RKO (cell line): Measurements from ENCODE around the gene PPT2.

ENCODE experiments used
- DNase-seq: peaks from one replicate; pipeline ENCODE4 v3.0.0-alpha.2; 2016; ENCODE audit warnings: low spot score

PPT2 gene, protein sequence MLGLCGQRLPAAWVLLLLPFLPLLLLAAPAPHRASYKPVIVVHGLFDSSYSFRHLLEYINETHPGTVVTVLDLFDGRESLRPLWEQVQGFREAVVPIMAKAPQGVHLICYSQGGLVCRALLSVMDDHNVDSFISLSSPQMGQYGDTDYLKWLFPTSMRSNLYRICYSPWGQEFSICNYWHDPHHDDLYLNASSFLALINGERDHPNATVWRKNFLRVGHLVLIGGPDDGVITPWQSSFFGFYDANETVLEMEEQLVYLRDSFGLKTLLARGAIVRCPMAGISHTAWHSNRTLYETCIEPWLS

GRCh38 chr6:32153564-32154513, at the start of gene PPT2:
TSS of gene PPT2 (plus strand) at chr6:32154141. CDS start at chr6:32154595, 454 bp downstream.
- peak; percentile 93 for DNase-seq

DNA sequence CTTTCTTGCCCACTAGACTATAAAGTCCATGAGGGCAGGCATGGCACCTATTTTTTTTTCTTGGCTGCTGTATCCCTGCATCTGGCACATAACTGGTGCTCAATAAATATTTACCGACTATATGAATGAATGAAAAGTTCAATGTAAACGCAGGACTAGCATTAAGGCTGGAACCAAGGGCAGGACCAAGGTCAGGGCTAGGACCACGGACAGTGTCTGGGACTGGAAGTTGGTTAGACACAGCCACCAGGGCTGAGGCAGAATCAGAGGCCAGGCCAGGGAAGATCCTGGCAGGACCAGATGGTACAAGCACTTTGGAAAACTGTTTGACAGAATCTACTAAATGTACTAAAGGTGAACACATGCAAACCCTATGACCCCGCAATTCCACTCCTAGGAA, 48.5 kb upstream of the PPT2 start:
- no peak for DNase-seq

DNA sequence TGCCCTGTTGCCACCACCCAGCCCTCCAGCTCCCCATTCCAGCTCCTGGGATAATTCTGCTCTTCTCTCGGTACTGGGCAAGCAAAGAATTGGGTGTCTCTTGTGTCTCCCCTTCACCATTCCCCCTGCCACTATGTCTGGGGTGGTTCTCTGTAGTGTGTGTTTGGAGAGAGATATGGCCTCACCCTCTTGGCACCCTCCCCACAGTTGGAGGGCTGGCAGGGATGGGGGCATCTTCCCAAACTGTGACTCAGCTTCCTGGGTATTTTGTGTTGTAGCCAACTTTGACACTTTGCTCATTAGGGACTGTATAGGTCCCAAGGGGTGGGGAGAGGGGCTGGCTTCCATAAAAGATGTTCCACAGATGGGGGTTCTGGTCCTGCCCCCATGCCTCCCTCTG, 46.5 kb upstream of the PPT2 start:
- DNase-seq: no peak

GRCh38 chr6:32108094-32108627, 45.8 kb upstream of the PPT2 start:
- DNase-seq: peak; percentile 16

GRCh38 chr6:32108727-32109113, 45.2 kb upstream of the PPT2 start:
- DNase-seq: no peak

- no peak for DNase-seq
Measured at GRCh38 chr6:32109114-32109764, 44.7 kb upstream of the PPT2 start, which contains the start of gene TNXB. TSS of gene TNXB (minus strand) at chr6:32109338. CDS start at chr6:32098198, 11,140 bp downstream.

GRCh38 chr6:32109765-32110160, 44.2 kb upstream of the PPT2 start:
- DNase-seq: no peak

GRCh38 chr6:32110632-32111031, 43.3 kb upstream of the PPT2 start:
- no peak for DNase-seq

- no peak for DNase-seq
Measured at GRCh38 chr6:32111424-32112066, 42.4 kb upstream of the PPT2 start.

DNA sequence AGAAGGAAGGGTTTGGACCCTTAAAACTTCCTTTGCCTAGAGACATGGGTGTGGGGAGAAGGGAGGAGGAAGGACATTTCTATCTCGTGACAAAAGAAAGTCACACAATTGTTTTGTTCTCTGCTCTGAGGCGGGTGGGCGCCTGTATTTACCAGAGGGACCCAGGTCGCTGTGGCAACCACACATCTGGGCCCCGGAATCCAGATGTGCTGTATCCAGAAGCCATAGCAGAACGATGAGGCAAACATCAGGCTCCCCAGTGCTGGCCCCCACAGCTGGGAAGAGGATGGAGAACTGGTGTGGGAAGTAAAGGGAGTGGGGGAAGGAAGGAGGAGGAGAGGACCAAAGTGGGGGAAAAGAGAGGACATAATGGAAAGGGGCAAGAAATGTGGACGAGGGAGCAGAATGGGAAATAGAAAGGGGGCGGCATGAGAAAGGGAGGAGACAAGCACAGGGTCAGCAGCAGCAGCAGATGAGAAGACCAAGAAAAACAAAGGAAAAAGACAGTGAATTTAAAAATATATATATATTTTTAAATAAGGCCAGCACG, 41.4 kb upstream of the PPT2 start:
- DNase-seq: no peak

- DNase-seq: peak; percentile 54
Measured at GRCh38 chr6:32113386-32114352, 40.3 kb upstream of the PPT2 start.

DNA sequence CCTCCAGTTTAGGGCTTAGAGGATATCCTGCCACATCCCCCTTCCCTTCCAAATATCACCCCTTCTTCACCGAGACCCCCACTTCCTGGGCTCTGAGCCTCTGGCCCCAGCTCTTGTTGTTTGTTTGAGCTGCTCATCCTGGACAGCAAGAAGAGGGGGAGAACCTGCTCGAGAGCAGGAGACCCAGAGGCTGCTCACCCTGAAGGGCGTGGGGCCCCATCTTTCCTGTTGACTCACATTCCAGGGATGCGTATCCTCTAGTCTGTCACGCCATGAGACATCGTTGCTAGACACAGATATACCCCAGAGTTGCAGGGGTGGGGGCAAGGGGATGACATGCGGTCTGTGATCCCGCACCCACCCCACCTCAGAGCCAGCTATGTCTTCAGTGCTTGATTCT, 39.1 kb upstream of the PPT2 start:
- DNase-seq: no peak

DNA sequence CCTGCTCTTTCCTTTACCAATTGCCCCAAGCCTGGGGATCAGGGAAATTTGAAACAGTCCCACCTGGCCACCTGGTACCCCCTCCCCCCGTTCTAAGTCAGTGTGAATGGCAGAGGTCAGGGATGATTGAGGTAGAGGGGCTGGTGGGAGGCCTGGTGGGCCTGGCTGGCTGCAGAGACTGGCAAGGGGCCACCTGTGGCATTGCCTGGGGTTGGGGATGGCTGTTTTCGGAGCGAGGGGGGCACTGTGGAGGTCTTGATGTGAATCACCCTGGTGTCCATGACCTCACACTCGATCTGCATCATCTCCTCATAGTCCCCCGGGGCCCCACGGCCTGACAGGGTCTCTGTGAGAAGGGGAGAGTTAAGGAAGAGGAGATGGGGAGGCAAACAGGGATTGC, 38.3 kb upstream of the PPT2 start:
- DNase-seq: no peak

DNA sequence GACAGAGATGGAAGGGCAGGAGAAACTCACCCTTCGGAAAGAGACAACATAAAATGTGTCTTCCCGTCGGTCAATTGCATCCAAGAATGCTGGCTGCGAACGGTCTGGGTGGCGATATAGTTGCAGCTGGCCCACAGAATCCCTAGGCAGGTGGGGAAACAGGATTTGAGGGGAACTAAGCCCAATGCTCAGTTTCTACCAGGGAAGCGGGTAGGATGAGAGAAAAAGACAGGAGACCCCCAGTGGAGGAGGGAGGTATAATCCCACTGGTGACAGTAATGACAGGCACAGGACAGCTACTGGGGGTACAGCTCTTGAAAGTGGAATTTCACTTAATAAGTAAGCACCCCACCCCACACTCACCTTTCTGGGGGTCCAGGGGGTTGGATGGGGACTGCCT, 37.3 kb upstream of the PPT2 start:
- DNase-seq: peak; percentile 29

DNA sequence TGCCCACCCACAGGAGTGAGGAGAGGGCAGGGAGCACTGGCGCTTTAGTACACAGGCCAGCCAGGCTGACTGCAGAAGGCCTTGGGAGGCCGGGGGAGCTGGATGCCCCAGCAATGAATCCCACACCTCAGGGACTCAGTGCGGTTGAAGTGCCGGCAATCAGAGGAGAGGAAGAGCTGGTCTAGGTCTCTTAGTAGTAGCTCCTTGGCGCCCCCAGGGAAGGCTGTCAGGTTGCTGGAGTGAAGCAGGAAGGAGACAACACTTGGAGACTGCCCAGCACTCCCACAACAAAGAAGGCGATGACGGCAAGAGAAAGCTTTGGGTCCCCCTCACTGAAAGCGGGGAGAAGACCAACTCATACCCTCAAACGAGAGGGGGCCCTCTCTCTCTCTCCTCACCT, 36.5 kb upstream of the PPT2 start:
- DNase-seq: no peak

- DNase-seq: peak; percentile 88
Measured at GRCh38 chr6:32118782-32119628, 34.9 kb upstream of the PPT2 start.

DNA sequence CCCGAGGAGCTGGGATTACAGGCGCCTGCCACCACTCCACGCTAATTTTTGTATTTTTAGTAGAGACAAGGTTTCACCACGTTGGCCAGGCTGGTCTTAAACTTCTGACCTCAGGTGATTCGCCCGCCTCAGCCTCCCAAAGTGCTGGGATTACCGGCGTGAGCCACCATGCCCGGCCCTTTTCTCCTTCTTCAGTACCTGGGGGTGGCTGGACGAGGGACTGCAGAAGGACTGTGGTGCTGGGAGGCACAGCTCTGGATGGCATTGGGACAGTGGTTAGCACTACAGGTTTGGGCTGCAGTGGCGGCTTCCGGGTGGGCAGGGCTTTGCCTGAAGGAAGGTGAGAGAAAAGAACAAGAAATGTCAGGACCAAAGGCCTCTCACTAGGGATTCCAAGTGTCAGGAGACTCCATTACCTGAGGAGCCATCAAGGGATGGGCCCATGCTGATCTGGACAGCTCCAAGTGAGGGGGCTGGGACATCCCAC, 33.3 kb upstream of the PPT2 start:
- DNase-seq: no peak

DNA sequence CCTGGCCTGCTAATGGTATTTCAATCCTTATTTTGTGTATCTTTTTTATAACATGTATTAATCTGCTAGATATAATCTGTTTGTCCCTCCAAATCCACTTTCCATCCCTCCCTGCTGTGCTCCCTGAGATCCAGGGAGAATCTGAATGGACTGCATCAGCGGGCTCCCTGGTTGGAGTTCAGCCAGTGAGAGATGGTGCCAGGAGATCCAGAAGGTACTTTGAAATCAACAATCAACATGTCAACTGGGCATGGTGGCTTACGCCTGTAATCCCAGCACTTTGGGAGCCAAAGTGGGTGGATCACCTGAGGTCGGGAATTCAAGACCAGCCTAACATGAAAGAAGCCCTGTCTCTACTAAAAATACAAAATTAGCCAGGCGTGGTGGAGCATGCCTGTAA, 30.3 kb upstream of the PPT2 start:
- DNase-seq: no peak

DNA sequence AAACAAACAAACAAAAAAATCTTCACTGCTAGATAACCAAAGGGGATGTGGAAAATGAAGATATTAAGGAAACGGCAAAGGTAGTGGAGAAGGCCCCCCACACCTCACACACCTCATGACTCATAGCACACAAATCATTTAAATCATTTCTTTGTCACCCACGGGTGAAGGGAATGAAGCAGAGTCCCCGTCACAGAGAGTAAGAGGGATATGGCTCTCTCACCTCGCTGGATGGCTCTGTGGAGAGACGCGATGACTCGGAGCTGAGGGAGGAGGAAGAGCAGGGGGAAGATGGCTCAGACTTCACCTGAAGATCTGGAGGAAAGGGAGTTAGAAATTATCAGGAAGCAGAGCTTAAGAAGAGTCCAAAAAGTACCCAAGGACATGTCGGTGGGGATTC, 27.1 kb upstream of the PPT2 start:
- DNase-seq: peak; percentile 44
